ENCODE results near the gene UBR1. TPM values are rescaled to one million over a fixed set of nuclear protein-coding genes. Genes with fewer than 3 reads are reported as not detected.

UBR1 gene
- total and polyA plus RNA-seq, 2 experiments from 2014 or later: 17.2 to 19.6 TPM

DNA sequence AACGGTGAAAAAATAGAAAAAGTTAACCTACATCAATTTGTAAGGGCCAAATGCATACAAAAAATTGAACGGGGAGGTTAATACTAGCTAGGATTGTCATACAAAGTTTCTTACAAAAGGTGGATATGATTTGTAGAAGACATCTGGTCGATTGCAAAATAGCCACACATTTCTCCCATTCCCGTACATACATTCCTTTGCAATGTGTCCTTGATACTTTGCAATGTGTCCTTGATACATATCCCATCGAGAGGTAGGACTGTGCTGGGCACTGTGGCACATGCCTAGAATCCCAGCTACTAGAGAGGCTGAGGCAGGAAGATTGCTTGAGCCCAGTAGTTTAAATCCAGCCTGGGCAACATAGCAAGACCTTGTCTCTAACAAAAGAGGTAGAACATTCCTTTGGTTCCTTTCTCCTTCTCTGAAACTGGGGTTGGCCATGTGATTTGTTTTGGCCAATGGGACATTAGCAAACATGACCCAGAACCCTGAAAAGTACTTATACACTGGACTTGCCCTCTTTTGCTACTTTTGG, 194.7 kb downstream of the UBR1 start (continued):
- TF ChIP-seq, protein P1, sequence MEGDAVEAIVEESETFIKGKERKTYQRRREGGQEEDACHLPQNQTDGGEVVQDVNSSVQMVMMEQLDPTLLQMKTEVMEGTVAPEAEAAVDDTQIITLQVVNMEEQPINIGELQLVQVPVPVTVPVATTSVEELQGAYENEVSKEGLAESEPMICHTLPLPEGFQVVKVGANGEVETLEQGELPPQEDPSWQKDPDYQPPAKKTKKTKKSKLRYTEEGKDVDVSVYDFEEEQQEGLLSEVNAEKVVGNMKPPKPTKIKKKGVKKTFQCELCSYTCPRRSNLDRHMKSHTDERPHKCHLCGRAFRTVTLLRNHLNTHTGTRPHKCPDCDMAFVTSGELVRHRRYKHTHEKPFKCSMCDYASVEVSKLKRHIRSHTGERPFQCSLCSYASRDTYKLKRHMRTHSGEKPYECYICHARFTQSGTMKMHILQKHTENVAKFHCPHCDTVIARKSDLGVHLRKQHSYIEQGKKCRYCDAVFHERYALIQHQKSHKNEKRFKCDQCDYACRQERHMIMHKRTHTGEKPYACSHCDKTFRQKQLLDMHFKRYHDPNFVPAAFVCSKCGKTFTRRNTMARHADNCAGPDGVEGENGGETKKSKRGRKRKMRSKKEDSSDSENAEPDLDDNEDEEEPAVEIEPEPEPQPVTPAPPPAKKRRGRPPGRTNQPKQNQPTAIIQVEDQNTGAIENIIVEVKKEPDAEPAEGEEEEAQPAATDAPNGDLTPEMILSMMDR (conservative IDR thresholded peaks at IDR 0.05; ENCODE audit: low read depth in 2 of 2): no peak
- no peak for TF ChIP-seq POLR2AphosphoS5 (IDR thresholded peaks at IDR 0.05; ENCODE audit: low read depth)
- no peak for TF ChIP-seq EZH2phosphoT487 (IDR thresholded peaks at IDR 0.05; ENCODE audit: unreplicated experiment)

DNA sequence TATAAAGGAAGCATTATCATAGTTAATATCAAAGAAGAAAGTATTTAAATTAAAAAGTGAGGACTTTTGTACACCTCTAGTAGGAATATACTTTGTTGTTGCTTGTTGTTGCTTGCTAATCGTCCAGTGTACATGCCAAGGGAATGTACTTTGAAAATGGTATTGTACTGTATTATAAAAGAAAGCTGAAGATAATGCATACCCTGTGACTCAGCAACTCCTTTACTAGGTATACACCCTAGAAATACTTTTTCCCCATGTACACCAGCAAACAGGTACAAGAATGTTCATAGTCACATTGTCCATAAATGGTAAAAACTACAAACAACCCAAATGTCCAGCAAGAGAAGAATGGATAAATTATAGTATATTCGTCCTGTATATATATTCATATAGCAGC, 197.3 kb downstream of the UBR1 start:
- Mint-ChIP-seq H3K27me3 (ENCODE audit: insufficient read depth, low read depth, poor library complexity) (no peaks in the 10 kb centered on the region), H3K36me3 (ENCODE audit: low read depth) (no peaks in the 10 kb centered on the region), H3K9me3 (no peaks in the 10 kb centered on the region), H3K4me3 (no peak overlapping the region), H3K4me1 (peaks cover 3% of the 10 kb centered on the region; the same call in 1 of the 3 replicates), H3K27ac (peak overlapping the region; percentile 18; the same call in 1 of the 2 replicates)
- Histone ChIP-seq H3K4me1 (ENCODE audit: insufficient read depth) (no peaks in the 10 kb centered on the region), H4K20me1 (replicated peaks; ENCODE audit: insufficient read depth) (peaks cover 3% of the 10 kb centered on the region; the same call in 1 of the 2 replicates), H3K27me3 (ENCODE audit: insufficient read depth) (no peaks in the 10 kb centered on the region), H2AFZ (no peak overlapping the region), H3F3A (replicated peaks; ENCODE audit: low read depth) (no peaks in the 10 kb centered on the region), H3K27ac (ENCODE audit: low read depth) (no peak overlapping the region), H3K79me2 (replicated peaks; ENCODE audit: insufficient read depth) (peaks cover 61% of the 10 kb centered on the region), H3K4me3 (no peak overlapping the region), H3K9me2 (ENCODE audit: insufficient read depth) (no peaks in the 10 kb centered on the region), H3K4me2 (no peak overlapping the region), H3K36me3 (ENCODE audit: insufficient read depth) (no peaks in the 10 kb centered on the region)
- TF ChIP-seq EZH2phosphoT487 (IDR thresholded peaks at IDR 0.05; ENCODE audit: unreplicated experiment) (no peak), NANOG (IDR thresholded peaks at IDR 0.05; ENCODE audit: borderline replicate concordance) (no peak), CREB1 (CRISPR knock-in tag; IDR thresholded peaks at IDR 0.05; ENCODE audit: low read depth) (no peak), ZNF331 (CRISPR knock-in tag; IDR thresholded peaks at IDR 0.05; ENCODE audit: low read depth) (no peak)
- TF ChIP-seq, protein P2, sequence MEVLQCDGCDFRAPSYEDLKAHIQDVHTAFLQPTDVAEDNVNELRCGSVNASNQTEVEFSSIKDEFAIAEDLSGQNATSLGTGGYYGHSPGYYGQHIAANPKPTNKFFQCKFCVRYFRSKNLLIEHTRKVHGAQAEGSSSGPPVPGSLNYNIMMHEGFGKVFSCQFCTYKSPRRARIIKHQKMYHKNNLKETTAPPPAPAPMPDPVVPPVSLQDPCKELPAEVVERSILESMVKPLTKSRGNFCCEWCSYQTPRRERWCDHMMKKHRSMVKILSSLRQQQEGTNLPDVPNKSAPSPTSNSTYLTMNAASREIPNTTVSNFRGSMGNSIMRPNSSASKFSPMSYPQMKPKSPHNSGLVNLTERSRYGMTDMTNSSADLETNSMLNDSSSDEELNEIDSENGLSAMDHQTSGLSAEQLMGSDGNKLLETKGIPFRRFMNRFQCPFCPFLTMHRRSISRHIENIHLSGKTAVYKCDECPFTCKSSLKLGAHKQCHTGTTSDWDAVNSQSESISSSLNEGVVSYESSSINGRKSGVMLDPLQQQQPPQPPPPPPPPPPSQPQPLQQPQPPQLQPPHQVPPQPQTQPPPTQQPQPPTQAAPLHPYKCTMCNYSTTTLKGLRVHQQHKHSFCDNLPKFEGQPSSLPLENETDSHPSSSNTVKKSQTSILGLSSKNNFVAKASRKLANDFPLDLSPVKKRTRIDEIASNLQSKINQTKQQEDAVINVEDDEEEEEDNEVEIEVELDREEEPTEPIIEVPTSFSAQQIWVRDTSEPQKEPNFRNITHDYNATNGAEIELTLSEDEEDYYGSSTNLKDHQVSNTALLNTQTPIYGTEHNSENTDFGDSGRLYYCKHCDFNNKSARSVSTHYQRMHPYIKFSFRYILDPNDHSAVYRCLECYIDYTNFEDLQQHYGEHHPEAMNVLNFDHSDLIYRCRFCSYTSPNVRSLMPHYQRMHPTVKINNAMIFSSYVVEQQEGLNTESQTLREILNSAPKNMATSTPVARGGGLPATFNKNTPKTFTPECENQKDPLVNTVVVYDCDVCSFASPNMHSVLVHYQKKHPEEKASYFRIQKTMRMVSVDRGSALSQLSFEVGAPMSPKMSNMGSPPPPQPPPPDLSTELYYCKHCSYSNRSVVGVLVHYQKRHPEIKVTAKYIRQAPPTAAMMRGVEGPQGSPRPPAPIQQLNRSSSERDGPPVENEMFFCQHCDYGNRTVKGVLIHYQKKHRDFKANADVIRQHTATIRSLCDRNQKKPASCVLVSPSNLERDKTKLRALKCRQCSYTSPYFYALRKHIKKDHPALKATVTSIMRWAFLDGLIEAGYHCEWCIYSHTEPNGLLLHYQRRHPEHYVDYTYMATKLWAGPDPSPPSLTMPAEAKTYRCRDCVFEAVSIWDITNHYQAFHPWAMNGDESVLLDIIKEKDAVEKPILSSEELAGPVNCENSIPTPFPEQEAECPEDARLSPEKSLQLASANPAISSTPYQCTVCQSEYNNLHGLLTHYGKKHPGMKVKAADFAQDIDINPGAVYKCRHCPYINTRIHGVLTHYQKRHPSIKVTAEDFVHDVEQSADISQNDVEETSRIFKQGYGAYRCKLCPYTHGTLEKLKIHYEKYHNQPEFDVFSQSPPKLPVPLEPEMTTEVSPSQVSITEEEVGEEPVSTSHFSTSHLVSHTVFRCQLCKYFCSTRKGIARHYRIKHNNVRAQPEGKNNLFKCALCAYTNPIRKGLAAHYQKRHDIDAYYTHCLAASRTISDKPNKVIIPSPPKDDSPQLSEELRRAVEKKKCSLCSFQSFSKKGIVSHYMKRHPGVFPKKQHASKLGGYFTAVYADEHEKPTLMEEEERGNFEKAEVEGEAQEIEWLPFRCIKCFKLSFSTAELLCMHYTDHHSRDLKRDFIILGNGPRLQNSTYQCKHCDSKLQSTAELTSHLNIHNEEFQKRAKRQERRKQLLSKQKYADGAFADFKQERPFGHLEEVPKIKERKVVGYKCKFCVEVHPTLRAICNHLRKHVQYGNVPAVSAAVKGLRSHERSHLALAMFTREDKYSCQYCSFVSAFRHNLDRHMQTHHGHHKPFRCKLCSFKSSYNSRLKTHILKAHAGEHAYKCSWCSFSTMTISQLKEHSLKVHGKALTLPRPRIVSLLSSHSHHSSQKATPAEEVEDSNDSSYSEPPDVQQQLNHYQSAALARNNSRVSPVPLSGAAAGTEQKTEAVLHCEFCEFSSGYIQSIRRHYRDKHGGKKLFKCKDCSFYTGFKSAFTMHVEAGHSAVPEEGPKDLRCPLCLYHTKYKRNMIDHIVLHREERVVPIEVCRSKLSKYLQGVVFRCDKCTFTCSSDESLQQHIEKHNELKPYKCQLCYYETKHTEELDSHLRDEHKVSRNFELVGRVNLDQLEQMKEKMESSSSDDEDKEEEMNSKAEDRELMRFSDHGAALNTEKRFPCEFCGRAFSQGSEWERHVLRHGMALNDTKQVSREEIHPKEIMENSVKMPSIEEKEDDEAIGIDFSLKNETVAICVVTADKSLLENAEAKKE (CRISPR knock-in tag; IDR thresholded peaks at IDR 0.05): no peak
- TF ChIP-seq, protein P1 (conservative IDR thresholded peaks at IDR 0.05; ENCODE audit: low read depth in 2 of 2): no peak
- no peak for DNase-seq (ENCODE audit: low spot score)
- no peak for ATAC-seq
